SHP77 (cell line): ENCODE measurements around the gene MANSC4.

Experiments
- DNase-seq, 2 experiments: peaks; one replicate each; lab custom pipeline; 2025; lab: John Stamatoyannopoulos, UW

MANSC4 gene

DNA sequence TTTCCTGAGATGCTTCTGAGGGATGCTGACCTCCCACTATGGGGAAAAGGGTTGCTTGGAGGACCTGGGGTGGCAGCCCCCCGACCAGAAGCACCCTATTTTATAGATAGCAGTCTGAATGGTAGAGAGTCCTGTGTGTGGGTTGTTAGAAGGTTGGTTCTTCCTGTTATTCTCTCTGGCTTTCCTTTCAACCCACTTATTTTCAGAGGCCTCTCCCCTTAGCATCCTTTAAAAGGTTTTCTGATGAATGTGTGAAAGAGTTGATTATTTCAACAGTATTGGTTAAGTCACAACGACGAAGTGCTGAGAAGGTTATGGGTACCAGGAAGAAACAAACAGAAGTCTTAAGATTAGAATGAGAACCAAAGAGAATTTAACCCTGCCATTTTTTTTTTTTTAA is 20.8 kb upstream of the MANSC4 start:
- DNase-seq, result no peak

DNA sequence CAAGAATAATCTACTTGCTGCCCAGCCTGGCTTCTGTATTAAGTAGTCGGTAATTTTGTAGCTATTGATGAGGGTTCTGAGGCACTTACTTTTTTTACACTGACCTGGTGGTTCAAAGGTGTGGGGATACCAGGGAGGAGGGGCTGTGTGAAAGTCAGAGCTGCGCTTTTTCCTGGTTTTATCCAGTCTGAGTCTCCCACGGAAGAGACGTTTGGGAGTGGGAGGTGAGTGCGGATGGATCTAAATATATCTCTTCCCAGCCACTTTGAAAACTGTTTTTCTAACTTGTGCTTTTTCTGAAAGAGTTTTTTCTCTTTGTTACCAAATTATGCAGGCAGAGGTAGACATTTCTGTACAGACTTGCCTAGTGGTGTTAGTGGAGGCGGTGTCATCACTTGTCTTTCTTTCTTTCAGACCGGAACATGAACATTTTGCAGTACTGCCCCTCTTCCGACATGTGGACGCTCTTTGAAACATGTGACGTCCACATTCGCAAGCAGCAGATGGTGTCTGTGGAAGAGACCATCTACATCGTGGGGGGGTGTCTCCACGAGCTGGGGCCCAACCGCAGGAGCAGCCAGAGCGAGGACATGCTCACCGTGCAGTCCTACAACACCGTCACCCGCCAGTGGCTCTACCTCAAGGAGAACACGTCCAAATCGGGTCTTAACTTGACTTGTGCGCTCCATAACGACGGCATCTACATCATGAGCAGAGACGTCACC is 17.4 kb upstream of the MANSC4 start:
- DNase-seq, result no peak

DNA sequence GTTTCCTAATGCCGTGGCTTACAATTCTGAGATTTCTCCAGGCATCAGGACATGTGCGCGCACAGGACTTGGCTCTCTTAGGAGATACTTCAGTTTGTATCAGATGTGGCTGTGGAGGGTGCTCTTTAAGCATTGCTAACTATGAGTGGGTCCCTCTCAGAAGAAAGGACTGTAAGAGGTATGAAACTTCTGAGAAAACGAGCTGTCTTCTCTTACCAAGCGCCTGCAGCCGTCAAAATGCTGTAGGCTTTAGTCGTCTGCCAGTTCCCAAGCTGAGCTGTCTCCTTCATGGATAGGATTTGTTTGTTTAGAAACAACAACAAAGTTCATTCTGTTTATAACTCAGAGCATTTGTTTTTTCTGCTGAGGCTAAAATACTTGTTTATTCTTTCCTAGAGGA is 16.1 kb upstream of the MANSC4 start:
- DNase-seq, result no peak

DNA sequence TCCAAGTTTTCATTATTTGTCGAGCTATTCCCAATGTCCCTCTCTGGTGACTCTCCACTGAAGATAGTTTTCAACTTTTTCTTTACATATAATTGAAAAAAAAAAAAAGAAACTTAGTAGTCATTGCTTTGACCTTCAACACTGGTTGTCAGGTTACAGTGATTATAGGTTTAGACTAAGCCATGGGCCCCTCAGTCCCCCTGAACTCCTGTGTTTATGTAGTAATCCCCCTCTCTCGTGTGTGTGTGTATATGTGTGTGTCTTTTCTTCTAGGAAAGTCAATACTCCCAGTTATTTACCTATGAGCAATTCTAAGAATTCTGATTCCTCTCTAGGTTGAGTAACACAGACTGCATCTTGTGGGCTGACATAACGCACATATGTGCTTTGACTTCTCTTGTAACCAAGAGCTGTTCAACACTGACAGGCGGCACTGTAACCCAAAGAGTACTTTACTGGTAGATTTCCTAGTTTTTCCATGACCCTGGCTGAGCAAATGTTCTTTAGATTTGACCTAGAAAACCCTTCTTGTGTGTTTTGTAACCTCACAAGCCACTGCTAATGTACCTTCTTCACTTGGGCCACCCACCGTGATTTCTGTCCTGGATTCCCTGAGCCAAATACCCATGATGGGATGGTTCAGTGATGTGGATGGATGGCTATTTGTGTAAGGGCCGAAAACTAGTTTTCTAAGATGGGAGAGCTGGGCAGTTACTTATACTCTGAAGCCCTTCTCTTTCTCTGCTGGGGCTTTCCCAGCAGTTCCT is 15.0 kb upstream of the MANSC4 start:
- DNase-seq, result no peak

DNA sequence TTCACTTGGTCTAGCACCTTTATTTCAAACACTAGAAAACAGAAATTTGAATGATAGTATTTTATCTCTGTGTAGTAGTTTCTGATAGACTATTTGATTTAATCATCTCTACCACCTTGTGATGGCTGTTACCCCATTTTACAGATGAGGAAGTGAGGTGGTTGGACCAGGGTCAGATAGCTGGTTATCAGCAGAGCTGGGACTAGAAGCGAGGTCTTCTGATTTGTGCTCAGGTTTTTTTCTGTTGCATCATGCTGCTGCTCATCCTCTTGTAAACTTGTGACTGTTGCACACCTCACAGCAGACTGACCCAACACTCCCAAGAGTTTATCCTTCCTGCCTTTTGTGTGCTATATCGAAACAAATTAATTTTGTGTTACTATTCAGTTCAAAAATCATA is 10.1 kb upstream of the MANSC4 start:
- DNase-seq, result no peak

DNA sequence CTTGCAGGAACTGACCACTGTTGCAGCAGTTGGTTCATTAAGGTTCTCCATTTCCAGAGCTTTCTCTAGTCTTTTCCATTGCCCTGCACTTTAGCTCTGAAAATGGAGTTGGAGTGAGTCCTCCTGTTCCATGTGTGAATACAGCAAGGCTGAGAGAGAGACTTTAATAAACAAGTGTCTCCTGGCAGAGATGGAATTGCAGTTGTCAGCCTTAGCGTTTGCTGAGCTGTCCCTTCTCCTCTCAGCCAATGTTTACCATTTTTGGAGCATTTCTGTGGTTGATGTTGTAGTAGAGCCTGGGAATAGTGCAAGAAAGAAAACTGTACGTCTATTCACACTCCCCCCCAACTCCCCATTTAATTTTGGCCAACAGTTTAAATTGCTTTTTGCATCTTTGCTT is 7.5 kb upstream of the MANSC4 start:
- no peak for DNase-seq

DNA sequence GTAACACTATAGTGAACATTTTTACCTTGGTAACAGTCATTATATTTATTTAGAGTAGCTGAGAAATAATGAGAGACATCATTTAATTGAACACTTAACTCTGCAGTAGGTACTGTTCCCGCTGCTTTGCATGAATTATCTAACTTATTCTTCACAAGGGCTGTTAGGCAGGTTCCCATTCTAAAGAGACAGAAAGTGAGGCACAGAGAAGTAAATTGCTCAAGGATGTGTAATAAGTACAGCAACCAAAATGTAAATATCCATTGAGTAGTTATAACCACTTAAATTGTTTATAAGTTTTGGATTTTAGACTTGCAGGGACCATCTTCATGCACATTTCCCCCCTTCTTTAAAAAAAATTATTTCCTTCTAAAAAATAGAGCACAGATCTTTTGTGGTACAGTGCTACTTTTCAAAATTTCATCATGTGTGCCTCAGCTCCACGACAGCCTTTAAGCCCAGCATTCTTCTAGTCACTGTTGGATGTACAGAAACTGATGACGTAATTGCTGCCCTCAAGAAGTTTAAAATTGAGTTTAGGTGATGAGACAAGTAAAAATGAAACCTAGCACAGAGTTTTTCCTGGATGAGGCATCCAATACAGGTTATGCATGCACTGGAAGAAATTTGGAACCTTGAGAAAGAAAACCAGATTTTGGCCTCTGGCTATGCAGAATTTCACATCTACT is 6.0 kb upstream of the MANSC4 start:
- DNase-seq, result no peak

DNA sequence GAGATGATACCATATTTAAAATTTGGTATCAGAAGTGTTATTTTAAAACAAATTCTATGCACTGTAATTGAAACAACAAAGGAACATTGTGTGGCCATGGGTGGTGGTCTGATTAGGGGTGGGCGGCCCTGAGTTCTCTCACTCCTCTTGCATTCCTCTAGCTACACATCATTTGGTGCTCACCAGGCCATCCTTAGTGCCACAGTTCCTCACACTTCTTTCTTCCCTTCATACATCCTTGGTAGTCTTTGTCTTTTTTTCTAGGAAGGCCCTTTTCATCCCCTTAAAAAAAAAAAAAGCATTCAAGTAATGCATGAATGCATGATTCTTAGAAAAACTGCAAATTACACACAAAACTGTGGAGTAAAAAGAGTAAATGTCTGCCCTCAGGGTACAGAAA is 2.4 kb upstream of the MANSC4 start:
- no peak for DNase-seq

DNA sequence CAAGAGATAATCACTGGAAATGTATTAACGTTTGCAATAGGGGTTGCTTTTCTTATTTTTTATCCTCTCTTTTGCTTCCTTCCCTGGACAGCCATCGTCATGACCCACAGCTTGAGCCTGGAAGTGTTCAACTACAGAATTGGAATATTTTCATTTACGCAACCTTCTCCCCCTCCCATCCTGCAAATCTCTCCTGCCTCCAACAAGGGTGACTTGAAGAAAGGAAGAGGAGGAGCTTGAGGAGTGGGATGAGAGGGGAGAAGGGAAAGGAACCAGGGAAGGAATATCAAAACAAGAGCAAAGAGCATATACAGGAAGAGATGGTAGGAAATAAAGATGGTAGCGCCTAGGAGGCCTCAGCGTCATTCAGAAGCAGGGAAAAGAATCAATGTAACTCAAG is 1.6 kb upstream of the MANSC4 start:
- DNase-seq, result no peak

DNA sequence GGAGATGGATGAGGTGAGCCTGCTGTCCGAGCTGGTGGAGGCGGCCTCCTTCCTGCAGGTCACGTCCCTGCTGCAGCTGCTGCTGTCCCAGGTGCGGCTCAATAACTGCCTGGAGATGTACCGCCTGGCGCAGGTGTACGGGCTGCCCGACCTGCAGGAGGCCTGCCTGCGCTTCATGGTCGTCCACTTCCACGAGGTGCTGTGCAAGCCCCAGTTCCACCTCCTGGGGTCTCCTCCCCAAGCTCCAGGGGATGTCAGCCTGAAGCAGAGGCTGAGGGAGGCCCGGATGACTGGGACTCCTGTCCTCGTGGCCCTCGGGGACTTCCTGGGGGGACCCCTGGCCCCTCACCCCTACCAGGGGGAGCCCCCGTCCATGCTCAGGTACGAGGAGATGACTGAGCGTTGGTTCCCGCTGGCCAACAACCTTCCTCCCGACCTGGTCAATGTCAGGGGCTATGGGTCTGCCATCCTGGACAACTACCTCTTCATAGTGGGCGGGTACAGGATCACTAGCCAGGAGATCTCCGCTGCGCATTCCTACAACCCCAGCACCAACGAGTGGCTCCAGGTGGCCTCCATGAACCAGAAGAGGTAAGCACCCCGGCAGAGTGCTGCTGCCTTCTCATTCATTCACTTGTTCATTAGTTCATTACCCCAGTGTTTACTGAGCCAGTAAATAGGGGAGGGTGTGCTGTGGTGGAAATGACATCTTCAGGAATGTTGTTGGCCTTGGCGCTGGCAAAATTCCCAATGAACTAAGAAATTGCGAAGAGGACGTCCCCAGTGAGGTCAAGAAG is 774 bp upstream of the MANSC4 start:
- DNase-seq, result peak; percentile 56 to 63

DNA sequence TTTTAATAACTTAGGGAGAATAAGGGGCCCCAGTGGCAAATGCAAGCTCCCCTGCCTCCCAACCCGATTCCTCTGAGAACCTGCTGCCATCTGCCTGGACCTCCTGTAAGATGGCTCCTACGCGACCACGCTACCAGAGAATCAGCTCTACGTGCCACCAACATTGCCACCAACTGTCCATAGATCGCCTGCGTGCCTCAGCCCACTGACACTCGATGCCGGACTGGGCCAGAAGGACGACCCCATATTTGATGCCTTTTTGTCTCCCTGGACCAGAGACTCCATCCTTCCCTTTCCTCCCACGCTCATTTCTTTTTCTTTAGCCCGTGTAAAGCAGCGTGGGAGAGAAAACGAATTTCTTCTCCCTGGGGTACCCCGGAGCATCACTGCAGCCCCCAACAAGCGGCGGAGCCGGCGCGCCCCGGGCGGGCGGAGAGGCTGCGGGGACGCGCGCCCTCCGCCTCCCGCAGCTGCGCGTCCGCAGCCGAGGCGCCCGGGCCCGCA is 568 bp downstream of the MANSC4 start:
- peak; percentile 55 for DNase-seq

DNA sequence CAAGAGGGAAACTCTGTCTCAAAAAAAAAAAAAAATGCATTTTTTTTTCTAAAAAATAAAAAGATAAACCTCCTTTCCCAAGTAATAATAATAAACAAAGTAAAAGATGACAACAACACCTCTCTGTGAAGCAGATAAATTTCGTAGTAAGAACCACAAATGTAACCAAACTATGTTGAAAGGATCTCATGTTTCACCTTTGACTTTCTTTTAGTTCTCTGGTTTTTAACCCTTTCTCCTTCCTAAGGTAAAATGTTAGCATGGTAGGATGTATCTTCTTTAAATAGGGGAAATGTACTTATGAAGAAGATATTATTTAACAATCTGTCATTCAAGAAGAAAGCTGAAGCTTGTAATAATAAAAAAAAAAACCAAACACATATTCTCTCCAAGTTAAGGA is 1.8 kb downstream of the MANSC4 start:
- no peak for DNase-seq

DNA sequence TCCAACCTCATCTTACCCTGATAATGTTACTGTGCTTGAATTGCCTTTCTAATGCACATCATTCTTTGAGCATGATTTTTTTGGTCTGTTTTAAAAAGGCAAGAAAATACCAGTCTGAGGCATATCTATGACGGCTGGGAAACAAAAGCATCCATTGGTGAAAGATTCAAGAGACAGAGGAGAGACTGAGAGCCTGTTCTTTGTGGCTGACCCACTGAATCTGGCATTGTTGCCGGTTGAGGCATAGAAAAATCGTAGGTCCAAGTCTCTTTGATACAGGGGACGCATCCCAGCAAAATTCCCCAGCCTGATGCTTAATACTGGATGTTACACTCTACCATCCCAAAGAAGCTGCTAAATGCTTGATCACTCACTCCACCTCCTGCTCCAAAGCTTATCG is 2.9 kb downstream of the MANSC4 start:
- no peak for DNase-seq

DNA sequence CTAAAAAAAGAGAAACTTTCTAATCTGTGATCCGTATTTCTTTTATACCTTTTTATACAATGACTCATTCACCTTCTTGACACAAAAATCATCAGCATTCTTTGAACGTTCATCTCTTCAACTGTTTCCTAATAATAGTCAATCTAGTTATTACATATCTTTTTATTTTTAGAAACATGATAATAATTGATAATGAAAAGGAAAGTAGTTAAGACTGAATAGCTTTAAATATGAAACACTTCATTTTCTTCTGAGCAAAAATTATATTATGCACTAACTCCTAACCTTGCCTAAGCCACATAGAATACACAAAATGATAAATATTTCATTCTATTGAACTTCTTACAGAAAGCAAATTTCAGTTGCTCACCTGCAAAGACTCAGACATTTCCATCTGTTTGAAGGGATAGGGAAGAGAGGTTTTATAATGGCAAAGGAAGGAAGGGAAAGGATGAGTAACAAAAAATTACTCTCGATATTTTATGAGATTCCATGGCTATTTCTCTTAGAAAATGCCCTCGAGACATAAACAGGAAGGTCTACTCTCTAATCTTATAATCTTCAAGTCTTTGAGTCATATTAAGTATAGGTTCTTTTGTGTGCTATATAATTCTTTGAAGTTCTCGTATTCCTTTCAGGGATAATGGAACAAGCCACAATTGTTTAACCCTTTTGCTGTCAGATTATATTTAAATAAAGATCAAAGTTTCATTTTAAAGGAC is 7.5 kb downstream of the MANSC4 start:
- no peak for DNase-seq

DNA sequence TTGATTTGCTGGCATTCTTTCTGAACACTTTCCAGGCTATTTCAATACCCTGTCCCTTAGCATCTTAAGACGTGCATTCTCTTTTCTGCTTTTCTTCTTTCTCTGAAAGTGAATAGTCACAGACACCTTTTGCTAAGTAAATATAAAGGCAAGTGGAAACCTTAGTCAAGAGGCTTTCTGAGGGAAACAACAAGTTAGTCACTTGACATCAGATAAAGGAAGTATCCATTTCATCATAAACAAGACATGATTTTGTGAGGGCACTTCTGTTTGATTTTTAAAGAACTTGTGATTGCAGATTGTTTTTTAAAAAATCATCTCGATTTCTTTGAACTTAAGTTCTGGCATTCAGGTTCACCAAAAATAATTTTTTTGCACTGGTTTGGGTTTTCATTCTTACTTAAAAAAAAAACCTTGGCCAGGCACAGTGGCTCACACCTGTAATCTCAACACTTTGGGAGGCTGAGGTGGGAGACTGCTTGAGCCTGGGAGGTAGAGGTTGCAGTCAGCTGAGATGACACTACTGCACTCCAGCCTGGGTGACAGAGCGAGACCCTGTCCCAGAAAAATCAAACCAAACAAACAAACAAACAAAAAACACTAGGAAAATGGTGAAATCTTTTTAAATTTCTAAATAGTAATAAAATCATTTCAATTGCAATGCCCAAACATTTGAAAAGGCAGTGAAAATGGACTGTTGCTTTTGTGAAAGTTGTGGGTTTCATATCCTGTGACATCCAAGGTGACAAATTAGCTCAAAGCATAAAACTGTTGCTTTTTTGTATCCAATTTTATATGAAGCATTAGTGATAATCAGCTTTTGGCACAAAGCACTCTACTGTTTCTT is 8.3 kb downstream of the MANSC4 start:
- DNase-seq, result no peak

DNA sequence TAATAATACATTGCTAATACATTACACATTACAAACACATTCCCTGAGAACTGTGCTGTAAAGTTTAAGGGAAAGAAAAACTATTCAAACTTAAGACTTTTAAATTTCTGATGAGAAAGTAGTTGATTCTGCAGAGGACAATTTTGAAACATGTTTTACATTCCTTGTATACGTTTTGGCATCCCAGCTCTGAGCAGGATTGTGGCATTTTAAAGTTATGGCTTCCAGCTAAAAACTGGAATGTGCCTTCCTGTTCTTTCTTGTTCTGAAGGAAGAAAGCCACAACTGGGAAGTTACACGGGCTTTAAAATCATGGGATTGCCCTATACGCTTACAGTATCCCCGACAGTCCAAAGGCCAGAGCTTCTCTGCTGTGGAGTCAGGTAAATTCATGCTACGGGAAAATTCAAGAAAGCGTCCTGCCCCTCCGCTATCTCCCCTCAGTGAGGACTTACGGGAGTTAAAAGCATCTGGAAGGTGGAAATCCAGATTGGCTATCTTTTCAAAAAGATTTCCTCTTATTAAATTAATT is 10.8 kb downstream of the MANSC4 start:
- no peak for DNase-seq

DNA sequence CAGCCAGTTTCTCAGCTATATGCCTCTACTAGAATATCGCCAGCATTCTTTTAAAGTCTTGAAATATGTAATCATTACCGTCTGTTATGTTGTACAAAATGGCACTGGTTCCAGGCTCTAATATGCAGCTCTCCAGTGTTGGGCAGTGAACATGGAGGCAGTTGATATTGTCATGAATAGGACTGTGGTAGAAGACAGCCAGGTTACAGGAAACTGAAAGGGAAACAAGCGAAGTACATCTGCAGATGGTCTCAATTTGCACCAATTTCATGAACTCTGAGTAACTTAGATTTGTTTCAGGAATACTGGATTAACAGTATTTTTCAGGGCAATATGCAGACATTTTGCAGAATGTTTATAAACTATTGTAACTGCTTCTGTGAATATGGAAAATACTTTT is 13.4 kb downstream of the MANSC4 start:
- no peak for DNase-seq

DNA sequence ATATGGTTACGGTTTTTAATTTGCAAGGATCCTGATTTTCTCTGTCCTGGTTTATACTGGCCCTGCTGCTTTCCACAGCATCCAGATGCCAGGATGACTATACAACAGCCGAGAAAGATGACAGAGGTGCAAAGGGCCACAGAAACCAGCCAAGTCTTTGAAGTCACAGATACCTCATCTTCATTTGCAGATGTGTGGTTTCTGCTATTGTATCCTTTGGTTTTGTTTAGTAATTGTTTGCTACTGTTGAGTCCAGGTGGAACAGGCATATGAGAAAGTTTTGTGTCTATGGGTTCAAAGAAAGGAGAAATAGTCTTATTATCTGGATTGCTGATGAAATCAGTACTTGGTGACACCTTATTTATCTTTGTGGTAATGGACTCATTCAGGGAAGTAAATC is 17.3 kb downstream of the MANSC4 start:
- DNase-seq, result no peak

DNA sequence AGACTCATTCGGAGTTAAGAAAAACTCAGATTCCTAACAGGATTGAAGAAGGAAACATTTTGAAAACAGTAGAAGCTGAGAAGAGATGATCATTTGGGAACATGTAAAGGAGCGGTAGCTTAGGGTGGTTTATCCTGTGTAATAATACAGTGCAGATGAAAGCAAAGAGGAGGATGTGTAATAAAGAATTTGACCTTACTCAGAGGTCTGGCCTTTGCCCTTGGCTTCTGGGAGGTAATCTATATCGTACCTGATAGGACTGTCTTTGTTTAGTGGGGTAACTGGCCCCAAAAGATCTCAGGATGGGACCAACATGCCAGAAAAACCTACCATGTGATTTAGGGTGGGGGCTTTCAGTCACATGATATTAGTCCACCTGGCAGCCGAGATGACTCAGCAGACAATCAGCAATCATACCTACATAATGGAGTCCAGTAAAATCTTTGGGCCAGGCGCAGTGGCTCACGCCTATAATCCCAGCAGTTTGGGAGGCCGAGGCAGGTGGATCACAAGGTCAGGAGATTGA is 23.3 kb downstream of the MANSC4 start:
- DNase-seq, result no peak

DNA sequence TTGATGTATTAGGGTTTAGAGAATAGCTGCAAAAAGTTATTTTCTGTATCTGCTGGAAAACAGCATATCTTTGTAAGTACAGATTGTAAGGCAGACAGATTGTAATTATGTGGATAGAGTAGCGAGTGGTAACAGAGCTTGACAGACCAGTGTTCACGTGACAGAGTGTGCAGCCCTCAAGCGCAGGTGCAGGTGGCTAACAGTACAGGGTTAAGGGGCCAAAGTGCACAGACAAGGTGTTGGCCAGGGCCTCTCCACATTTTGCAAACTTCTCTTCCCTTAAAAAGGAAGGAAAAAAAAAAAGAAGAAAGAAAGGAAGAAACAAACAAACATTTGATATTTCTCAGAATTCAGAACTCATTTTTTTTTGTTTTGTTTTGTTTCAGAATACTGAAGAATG is 25.2 kb downstream of the MANSC4 start:
- no peak for DNase-seq
